ENCODE results near the gene MAMDC2. TPM values are rescaled to one million over a fixed set of nuclear protein-coding genes. Genes with fewer than 3 reads are reported as not detected.

MAMDC2 gene
- total and polyA plus RNA-seq, 2 of the 8 experiments (the other 6 are each of a cell fraction or from before 2014, with no cell fraction given), result 6.1 to 15.4 TPM

- Histone ChIP-seq H4K8ac (ENCODE audit: extremely low read depth, insufficient read depth, low read length) (no peak overlapping the region), H3K14ac (ENCODE audit: insufficient read length) (no peak overlapping the region), H3K4me2 (ENCODE audit: insufficient read depth in 1 of 2, low read depth in 2 of 2, low read length in 2 of 2) (no peak overlapping the region), H2BK5ac (ENCODE audit: low read depth, low read length) (no peak overlapping the region), H4K20me1 (replicated peaks in 1 of 2; ENCODE audit: control insufficient read depth in 1 of 2, insufficient read depth in 2 of 2, low read length in 2 of 2) (no peaks in the 10 kb centered on the region), H2BK20ac (ENCODE audit: low read length) (no peak overlapping the region), H3K18ac (ENCODE audit: extremely low read depth, low read length) (no peak overlapping the region), H3K36me3 (ENCODE audit: control insufficient read depth in 2 of 4, insufficient read depth in 4 of 4, low read length in 3 of 4) (no peaks in the 10 kb centered on the region), H3K56ac (replicated peaks; ENCODE audit: insufficient read length, low read depth, low read length) (no peak overlapping the region), H3K9ac (replicated peaks in 1 of 4; ENCODE audit: extremely low read depth in 1 of 4, low read depth in 3 of 4, low read length in 3 of 4) (no peak overlapping the region), H2BK120ac (replicated peaks; ENCODE audit: low read depth, low read length) (no peak overlapping the region), H3K23ac (ENCODE audit: insufficient read length) (no peak overlapping the region), H3K9me3 (ENCODE audit: insufficient read depth in 2 of 2, low read depth in 1 of 2, low read length in 1 of 2) (no peaks in the 10 kb centered on the region), H4K5ac (ENCODE audit: insufficient read length, low read depth, low read length) (no peak overlapping the region), H2BK12ac (ENCODE audit: low read depth, low read length) (no peak overlapping the region), H2BK15ac (ENCODE audit: low read length) (no peak overlapping the region), H2AK5ac (ENCODE audit: low read depth, low read length) (no peak overlapping the region), H3K79me2 (ENCODE audit: control insufficient read depth in 1 of 2, insufficient read depth in 2 of 2, low read length in 2 of 2) (no peaks in the 10 kb centered on the region), H3K27ac (ENCODE audit: low read depth, low read length) (no peak overlapping the region), H3K4ac (replicated peaks; ENCODE audit: insufficient read length, low read depth, low read length) (no peak overlapping the region), H3K4me1 (replicated peaks in 1 of 4; ENCODE audit: control insufficient read depth in 3 of 4, insufficient read depth in 4 of 4, low read length in 3 of 4) (no peaks in the 10 kb centered on the region), H2AFZ (ENCODE audit: low read length) (no peak overlapping the region), H3K79me1 (ENCODE audit: low read depth, low read length) (no peaks in the 10 kb centered on the region), H3K4me3 (ENCODE audit: extremely low read depth in 1 of 4, insufficient read depth in 2 of 4, low read depth in 3 of 4, low read length in 4 of 4) (no peak overlapping the region), H4K91ac (replicated peaks; ENCODE audit: insufficient read length, low read length) (no peak overlapping the region), H3K23me2 (ENCODE audit: low read depth, low read length) (no peaks in the 10 kb centered on the region; the same call in 1 of the 2 replicates), H3K27me3 (replicated peaks in 1 of 4; ENCODE audit: control insufficient read depth in 3 of 4, extremely low read depth in 1 of 4, insufficient read depth in 3 of 4, low read length in 3 of 4) (no peaks in the 10 kb centered on the region)
- WGBS, 2 experiments (ENCODE audit: extremely low coverage in 1 of 2, insufficient coverage in 1 of 2, insufficient read length in 1 of 2, insufficient replicate concordance in 2 of 2, low coverage in 1 of 2, low lambda C conversion rate in 2 of 2, missing lambda C conversion rate in 1 of 2), result 88% methylated on average over 1 of the region's 1 CpG; no CpG with 5 or more reads in 1 of the 2 experiments
- CTCF ChIA-PET (ENCODE audit: partially characterized antibody), result interaction anchor here (1.6 to 2.4 kb wide), 3 partner anchors 24 to 103 kb away, joined by 3 to 5 read pairs (median 5); no protein-coding TSS in a partner anchor
- no peak for DNase-seq (ENCODE audit: low read depth in 1 of 2, low spot score in 2 of 2)
- POLR2A ChIA-PET (ENCODE audit: partially characterized antibody), result no interaction called here
- FAIRE-seq, result no peak
- no peak for TF ChIP-seq RBBP5 (IDR thresholded peaks at IDR 0.05; ENCODE audit: borderline replicate concordance, low read depth, low read length)
- no peak for TF ChIP-seq BCL11A (IDR thresholded peaks at IDR 0.05; ENCODE audit: low read depth in 2 of 2, low read length in 2 of 2)
- no peak for TF ChIP-seq CTCF (IDR thresholded peaks at IDR 0.05; ENCODE audit: control extremely low read depth in 1 of 3, insufficient read depth in 1 of 3, low read depth in 1 of 3, low read length in 3 of 3)
- no peak for TF ChIP-seq RFX5 (IDR thresholded peaks at IDR 0.05; ENCODE audit: borderline replicate concordance, low read depth, low read length)
- no peak for TF ChIP-seq NANOG (IDR thresholded peaks at IDR 0.05; ENCODE audit: insufficient read depth, low read depth, low read length, poor library complexity, severe bottlenecking)
- no peak for TF ChIP-seq CHD1 (IDR thresholded peaks at IDR 0.05; ENCODE audit: low read depth, low read length)
- TF ChIP-seq KDM5A (IDR thresholded peaks at IDR 0.05; ENCODE audit: low read length), result no peak
- no peak for TF ChIP-seq POLR2AphosphoS5 (IDR thresholded peaks at IDR 0.05; ENCODE audit: low read depth, low read length)
- no peak for TF ChIP-seq RNF2 (IDR thresholded peaks at IDR 0.05; ENCODE audit: borderline replicate concordance, low read depth, low read length, missing control alignments, poor library complexity, severe bottlenecking)
- TF ChIP-seq TBP (IDR thresholded peaks at IDR 0.05; ENCODE audit: low read depth, low read length), result no peak
- no peak for TF ChIP-seq SP4 (IDR thresholded peaks at IDR 0.05; ENCODE audit: low read length)
- no peak for TF ChIP-seq CBX8 (IDR thresholded peaks at IDR 0.05; ENCODE audit: borderline replicate concordance, low read depth, low read length)
These were observed 32.3 kb upstream of the MAMDC2 start for GRCh38 chr9:70011366-70011765.

All from H1 (cell line).